GM12864 (cell line): ENCODE results near the gene ARID1B.

ENCODE experiments used
- DNase-seq: peaks from one replicate; pipeline ENCODE4 v3.0.0-alpha.2; 2011; ENCODE audit warnings: low read depth
- H3K4me3 ChIP-seq: 2 replicates; pipeline ENCODE4 v1.5.1; 2011; ENCODE audit warnings: mild to moderate bottlenecking, low read depth, low read length, control low read depth
- CTCF ChIP-seq: IDR thresholded peaks from 2 replicates; pipeline ENCODE4 v1.5.1; 2011; ENCODE audit warnings: low read depth, mild to moderate bottlenecking, moderate library complexity, low read length, control low read depth, inconsistent platforms; ENCODE audit errors: missing control alignments

The ARID1B gene

GRCh38 chr6:156816505-156816904, 39.3 kb downstream of the ARID1B start:
- H3K4me3 ChIP-seq, result no peak overlapping the region
- no peak for TF ChIP-seq CTCF
- no peak for DNase-seq

DNA sequence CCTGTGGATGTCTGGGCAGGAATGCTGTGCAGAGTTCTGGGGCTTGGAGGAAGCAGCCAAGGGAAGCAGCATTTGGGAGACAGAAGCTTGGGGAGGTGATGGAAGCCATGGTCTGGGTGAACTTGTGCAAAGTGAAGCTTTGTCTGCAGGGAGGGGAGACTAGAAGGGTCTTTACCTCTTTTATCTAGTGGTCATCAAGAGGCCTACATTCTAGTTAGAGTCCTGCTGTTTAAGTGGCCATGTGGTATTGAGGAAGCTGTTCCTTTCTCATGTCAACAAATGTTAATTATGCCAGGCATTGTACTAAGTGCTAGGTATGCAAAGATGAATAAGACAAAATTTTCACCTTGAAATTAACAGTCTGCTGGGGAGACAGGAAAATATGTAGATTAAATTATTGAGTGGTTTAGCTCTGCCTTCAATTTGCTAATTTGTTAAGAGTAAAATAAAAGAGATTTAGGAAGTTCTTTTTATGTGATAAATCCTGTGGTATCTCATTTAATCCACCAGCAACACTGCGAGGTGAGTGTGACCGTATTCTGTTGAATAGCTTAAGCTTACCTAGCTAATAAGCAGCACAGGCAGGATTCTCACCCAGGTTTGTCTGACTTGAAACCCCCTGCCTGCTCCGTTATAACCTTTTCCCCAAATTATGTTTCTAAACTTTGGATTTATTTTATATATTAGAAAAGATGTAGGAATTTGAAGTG, 43.1 kb downstream of the ARID1B start:
- DNase-seq, result no peak
- H3K4me3 ChIP-seq, result no peak overlapping the region
- TF ChIP-seq CTCF, result no peak

- TF ChIP-seq CTCF, result no peak
- no peak for DNase-seq
- H3K4me3 ChIP-seq, result no peak overlapping the region
Observed at GRCh38 chr6:156821707-156822106, 44.5 kb downstream of the ARID1B start.

DNA sequence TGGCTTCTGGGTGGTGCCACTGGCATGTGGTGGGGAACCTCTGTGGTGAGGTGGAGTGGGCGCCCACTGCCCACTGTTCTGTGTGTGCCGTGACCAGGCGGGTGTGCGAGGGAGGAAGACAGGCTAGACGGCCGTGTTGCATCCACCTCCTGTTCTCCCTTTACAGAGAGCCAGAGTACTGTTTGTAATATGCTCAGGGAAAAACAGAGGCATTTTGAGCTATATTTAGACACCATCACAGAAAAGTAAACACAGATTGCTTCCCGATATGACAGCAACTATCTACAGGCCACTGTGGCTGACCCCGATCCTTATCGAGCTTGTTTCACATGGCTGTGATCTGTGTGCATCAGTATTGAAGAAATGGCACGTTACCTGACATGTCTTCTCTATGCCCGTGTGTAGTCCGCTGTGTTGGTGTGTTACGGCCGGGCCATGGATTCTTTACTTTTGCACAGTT, 45.6 kb downstream of the ARID1B start:
- no peak for DNase-seq
- no peak for TF ChIP-seq CTCF
- no peak overlapping the region for H3K4me3 ChIP-seq

GRCh38 chr6:156824142-156824541, 47.0 kb downstream of the ARID1B start:
- H3K4me3 ChIP-seq, result no peak overlapping the region
- no peak for DNase-seq
- no peak for TF ChIP-seq CTCF

GRCh38 chr6:156825475-156825874, 48.3 kb downstream of the ARID1B start:
- TF ChIP-seq CTCF, result no peak
- no peak for DNase-seq

More at GRCh38 chr6:156825475-156825874, 48.3 kb downstream of the ARID1B start:
- no peak overlapping the region for H3K4me3 ChIP-seq
